Parathyroid adenoma (tissue), 2 donors: ENCODE results near the gene ZNF320.
A peak's percentile ranks its signal among the peaks of the same experiment; 100 is the strongest.
"Not testable (repeated sequence)": the region's sequence is repeated elsewhere in the genome, so short reads cannot be mapped to it uniquely, and the experiment has no call there.

Experiments used
- H2AFZ ChIP-seq: fragments of 300-600 bp; sonication (generic); one replicate; pipeline ENCODE4 v1.7.0; 2017; ENCODE audit warnings: antibody characterized with exemption, mild to moderate bottlenecking
- H3K27ac ChIP-seq: fragments of 300-600 bp; sonication (generic); one replicate; pipeline ENCODE4 v1.7.0; 2017
- H3K27me3 ChIP-seq: fragments of 300-600 bp; sonication (generic); one replicate; pipeline ENCODE4 v1.7.0; 2017; ENCODE audit warnings: low read length; ENCODE audit not compliant: control insufficient read depth, insufficient read depth
- H3K36me3 ChIP-seq: fragments of 300-600 bp; sonication (generic); one replicate; pipeline ENCODE4 v1.7.0; 2017; ENCODE audit warnings: low read length; ENCODE audit not compliant: control insufficient read depth, insufficient read depth
- H3K4me1 ChIP-seq: fragments of 300-600 bp; sonication (generic); one replicate; pipeline ENCODE4 v1.7.0; 2017; ENCODE audit warnings: control low read depth
- H3K4me2 ChIP-seq: fragments of 300-600 bp; sonication (generic); one replicate; pipeline ENCODE4 v1.7.0; 2017; ENCODE audit warnings: low read length
- H3K4me3 ChIP-seq: fragments of 300-600 bp; sonication (generic); one replicate; pipeline ENCODE4 v1.7.0; 2017; ENCODE audit warnings: low read depth, low read length
- H3K79me2 ChIP-seq: fragments of 300-600 bp; sonication (generic); one replicate; pipeline ENCODE4 v1.7.0; 2017; ENCODE audit warnings: control low read depth
- H3K9ac ChIP-seq: fragments of 300-600 bp; sonication (generic); one replicate; pipeline ENCODE4 v1.7.0; 2017; ENCODE audit warnings: mild to moderate bottlenecking
- H3K9me3 ChIP-seq: fragments of 300-600 bp; sonication (generic); one replicate; pipeline ENCODE4 v1.7.0; 2017; ENCODE audit warnings: low read length; ENCODE audit not compliant: control insufficient read depth
- TF ChIP-seq, protein P1 (sequence below): fragments of 300-600 bp; sonication (generic); IDR thresholded peaks from one replicate; pipeline ENCODE4 v1.7.0; 2017; ENCODE audit warnings: antibody characterized with exemption, mild to moderate bottlenecking
- donor health status: primary hyperparathyroidism.

The ZNF320 gene

GRCh38 chr19:52943884-52944643 lies 46.6 kb upstream of the ZNF320 start:
- H3K27me3 ChIP-seq: no peaks in the 10 kb centered on the region

DNA sequence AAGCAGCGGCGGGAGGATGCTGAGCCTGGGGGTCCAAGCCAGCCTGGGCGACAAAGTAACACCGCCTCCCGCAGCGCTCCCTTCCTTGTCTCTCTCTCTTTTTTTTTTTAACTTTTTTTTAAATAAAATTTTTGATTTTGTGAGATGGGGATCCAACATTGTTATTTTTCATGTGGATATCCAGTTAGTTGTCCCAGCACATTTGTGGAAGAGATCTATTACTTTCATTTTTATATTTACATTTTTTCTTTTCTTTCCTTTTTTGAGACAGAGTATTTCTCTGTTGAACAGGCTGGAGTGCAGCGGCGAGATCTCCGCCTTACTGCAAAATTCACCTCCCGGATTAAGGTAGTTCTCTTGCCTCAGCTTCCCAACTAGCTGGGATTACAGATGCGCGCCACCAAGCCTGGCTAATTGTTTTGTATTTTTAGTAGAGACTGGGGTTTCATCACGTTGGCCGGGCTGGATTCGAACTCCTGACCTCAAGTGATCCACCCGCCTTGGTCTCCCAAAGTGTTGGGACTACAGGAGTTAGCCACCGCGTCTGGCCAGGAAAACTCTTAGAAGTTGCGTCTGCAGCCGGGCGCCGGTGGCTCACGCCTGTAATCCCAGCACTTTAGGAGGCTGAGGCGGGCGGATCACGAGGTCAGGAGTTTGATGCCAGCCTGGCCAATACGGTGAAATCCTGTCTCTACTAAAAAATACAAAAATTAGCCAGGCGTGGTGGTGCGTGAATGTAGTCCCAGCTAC lies 45.9 kb upstream of the ZNF320 start:
- H2AFZ ChIP-seq: peak overlapping the region; percentile 74
- H3K4me1 ChIP-seq: no peaks in the 10 kb centered on the region
- no peaks in the 10 kb centered on the region for H3K79me2 ChIP-seq
- H3K27me3 ChIP-seq: no peaks in the 10 kb centered on the region
- TF ChIP-seq, protein P1, sequence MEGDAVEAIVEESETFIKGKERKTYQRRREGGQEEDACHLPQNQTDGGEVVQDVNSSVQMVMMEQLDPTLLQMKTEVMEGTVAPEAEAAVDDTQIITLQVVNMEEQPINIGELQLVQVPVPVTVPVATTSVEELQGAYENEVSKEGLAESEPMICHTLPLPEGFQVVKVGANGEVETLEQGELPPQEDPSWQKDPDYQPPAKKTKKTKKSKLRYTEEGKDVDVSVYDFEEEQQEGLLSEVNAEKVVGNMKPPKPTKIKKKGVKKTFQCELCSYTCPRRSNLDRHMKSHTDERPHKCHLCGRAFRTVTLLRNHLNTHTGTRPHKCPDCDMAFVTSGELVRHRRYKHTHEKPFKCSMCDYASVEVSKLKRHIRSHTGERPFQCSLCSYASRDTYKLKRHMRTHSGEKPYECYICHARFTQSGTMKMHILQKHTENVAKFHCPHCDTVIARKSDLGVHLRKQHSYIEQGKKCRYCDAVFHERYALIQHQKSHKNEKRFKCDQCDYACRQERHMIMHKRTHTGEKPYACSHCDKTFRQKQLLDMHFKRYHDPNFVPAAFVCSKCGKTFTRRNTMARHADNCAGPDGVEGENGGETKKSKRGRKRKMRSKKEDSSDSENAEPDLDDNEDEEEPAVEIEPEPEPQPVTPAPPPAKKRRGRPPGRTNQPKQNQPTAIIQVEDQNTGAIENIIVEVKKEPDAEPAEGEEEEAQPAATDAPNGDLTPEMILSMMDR: no peak
- no peak overlapping the region for H3K9ac ChIP-seq
- no peak overlapping the region for H3K27ac ChIP-seq
- no peaks in the 10 kb centered on the region for H3K36me3 ChIP-seq
- H3K4me3 ChIP-seq: peak overlapping the region; percentile 63
- peak overlapping the region; percentile 87 for H3K4me2 ChIP-seq
- no peaks in the 10 kb centered on the region for H3K9me3 ChIP-seq

More at GRCh38 chr19:52943884-52944643, 46.6 kb upstream of the ZNF320 start:
- no peak overlapping the region for H3K4me3 ChIP-seq
- no peak overlapping the region for H3K27ac ChIP-seq
- H3K36me3 ChIP-seq: no peaks in the 10 kb centered on the region
- H3K79me2 ChIP-seq: no peaks in the 10 kb centered on the region
- TF ChIP-seq, protein P1: no peak
- H3K4me1 ChIP-seq: no peaks in the 10 kb centered on the region
- H2AFZ ChIP-seq: no peak overlapping the region
- no peaks in the 10 kb centered on the region for H3K9me3 ChIP-seq
- H3K4me2 ChIP-seq: no peak overlapping the region
- no peak overlapping the region for H3K9ac ChIP-seq

DNA sequence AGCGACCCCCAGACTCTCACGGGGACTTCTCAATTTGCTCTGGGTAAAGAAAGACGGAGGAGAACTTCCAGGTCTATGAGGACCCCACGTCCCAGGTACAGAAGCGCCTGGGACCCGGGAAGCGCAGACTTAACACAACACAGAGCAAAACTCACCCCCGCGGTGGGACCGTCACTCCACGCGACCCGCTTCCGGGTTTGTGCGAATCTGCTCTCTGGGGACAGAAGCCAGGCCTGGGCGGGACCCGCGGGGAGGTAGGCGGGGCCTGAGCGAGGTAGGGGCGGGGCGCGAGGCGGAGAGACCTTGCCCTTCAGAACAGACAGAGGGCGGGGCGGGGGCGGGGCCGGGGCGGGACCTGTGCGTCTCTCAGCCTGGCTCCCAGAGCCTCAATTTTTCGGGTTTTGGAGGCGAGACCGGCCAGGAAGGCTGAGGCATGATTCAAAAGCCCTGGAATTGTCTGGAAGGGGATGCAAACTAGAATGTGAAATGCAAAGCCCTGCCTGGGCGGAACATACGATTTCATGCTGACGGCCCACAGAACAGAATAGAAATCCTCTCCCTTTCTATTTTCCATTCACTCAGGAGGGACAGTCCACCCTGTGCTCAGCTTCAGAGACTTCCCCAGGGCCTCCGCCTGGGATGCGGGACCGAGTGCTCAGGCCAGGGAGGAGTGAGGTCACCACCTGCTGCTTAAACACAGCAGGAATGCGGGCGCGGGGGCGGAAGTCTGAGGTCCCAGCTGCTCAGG lies 45.1 kb upstream of the ZNF320 start:
- Histone ChIP-seq H3K9me3 (no peaks in the 10 kb centered on the region), H3K27ac (peak overlapping the region; percentile 21), H3K4me2 (peak overlapping the region; percentile 87), H3K36me3 (no peaks in the 10 kb centered on the region), H3K27me3 (no peaks in the 10 kb centered on the region), H3K79me2 (no peaks in the 10 kb centered on the region), H3K9ac (no peak overlapping the region), H2AFZ (peak overlapping the region; percentile 78), H3K4me1 (no peaks in the 10 kb centered on the region), H3K4me3 (peak overlapping the region; percentile 72)
- TF ChIP-seq, protein P1: no peak

- no peaks in the 10 kb centered on the region for H3K27me3 ChIP-seq
- H3K79me2 ChIP-seq: no peaks in the 10 kb centered on the region
- TF ChIP-seq, protein P1: no peak
- peak overlapping the region; percentile 21 for H3K27ac ChIP-seq
- H3K4me3 ChIP-seq: peak overlapping the region; percentile 72
- H3K9me3 ChIP-seq: no peaks in the 10 kb centered on the region
- H2AFZ ChIP-seq: peak overlapping the region; percentile 78
- H3K36me3 ChIP-seq: no peaks in the 10 kb centered on the region
- peak overlapping the region; percentile 74 for H3K4me2 ChIP-seq
- H3K4me1 ChIP-seq: no peaks in the 10 kb centered on the region
- no peak overlapping the region for H3K9ac ChIP-seq
Measured at GRCh38 chr19:52941941-52942385, 44.5 kb upstream of the ZNF320 start.

DNA sequence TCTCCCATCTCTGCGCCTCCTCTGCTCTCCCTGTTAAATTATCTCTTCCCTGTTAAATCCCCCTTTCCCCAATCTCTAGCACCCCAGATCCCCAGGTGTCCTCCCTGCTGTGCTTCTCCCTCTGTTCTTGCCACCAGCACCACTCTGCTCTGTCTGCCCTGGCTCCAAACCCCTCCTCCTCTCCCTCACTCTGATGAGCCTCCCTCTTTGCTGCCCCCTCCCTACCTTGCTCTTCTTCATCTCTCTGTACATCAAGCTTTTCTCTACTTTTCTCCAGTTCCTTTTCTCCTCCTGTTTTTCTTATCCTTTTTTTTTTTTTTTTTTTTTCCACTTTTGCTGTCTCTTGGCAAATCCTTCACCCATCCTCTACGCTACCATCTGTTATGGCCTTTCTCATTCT lies 44.1 kb upstream of the ZNF320 start:
- not testable (repeated sequence) for H3K9ac ChIP-seq, H3K4me1 ChIP-seq, H3K79me2 ChIP-seq, H3K36me3 ChIP-seq, H3K9me3 ChIP-seq, H3K27me3 ChIP-seq, H3K27ac ChIP-seq, H2AFZ ChIP-seq
- peak overlapping the region; percentile 74 for H3K4me2 ChIP-seq
- peak overlapping the region; percentile 72 for H3K4me3 ChIP-seq

GRCh38 chr19:52940905-52941304 lies 43.5 kb upstream of the ZNF320 start:
- H3K9me3 ChIP-seq, H3K27ac ChIP-seq: not testable (repeated sequence)

More at GRCh38 chr19:52940905-52941304, 43.5 kb upstream of the ZNF320 start:
- not testable (repeated sequence) for H3K4me3 ChIP-seq, H3K79me2 ChIP-seq, H3K4me2 ChIP-seq, H3K4me1 ChIP-seq, H3K9ac ChIP-seq, H3K36me3 ChIP-seq, H2AFZ ChIP-seq, H3K27me3 ChIP-seq
